K562 (cell line): ENCODE results near the gene PHLDB3. TPM values are rescaled to one million over a fixed set of nuclear protein-coding genes. Genes with fewer than 3 reads are reported as not detected.

Source experiments
- ELF1 ChIP-seq: fragments of 200-800 bp; sonication (Bioruptor generic); IDR thresholded peaks from 2 replicates; pipeline ENCODE4 v1.6.1; 2016; ENCODE audit warnings: missing genetic modification characterization, missing compliant biosample characterization
- HMG20B ChIP-seq: fragments of 250-450 bp; sonication (Bioruptor Pico); IDR thresholded peaks from 2 replicates; pipeline ENCODE4 v1.5.0; 2021; ENCODE audit warnings: mild to moderate bottlenecking
- HNRNPL ChIP-seq: fragments of 200-400 bp; formaldehyde crosslinking; IDR thresholded peaks from 2 replicates; pipeline ENCODE4 v1.6.1; 2017; ENCODE audit warnings: low read depth, mild to moderate bottlenecking, low read length
- JUND ChIP-seq, 2 experiments: IDR thresholded peaks; 2 replicates in 1 of 2; 3 replicates in 1 of 2; pipeline ENCODE4 v1.6.1; 2011; ENCODE audit warnings: borderline replicate concordance in 2 of 2, low read depth in 2 of 2, low read length in 2 of 2, improper control_type of control experiment in 1 of 2, missing biosample characterization in 1 of 2, missing genetic modification characterization in 1 of 2, missing genetic modification reagents in 1 of 2
- MEF2A ChIP-seq: IDR thresholded peaks from 2 replicates; pipeline ENCODE4 v1.6.1; 2011; ENCODE audit warnings: low read depth, mild to moderate bottlenecking, low read length, moderate library complexity; ENCODE audit not compliant: control insufficient read depth
- MGA ChIP-seq: fragments of 450-650 bp; IDR thresholded peaks from 2 replicates; pipeline ENCODE4 v1.6.1; 2016; ENCODE audit warnings: mild to moderate bottlenecking, moderate library complexity
- RBM15 ChIP-seq: fragments of 200-400 bp; formaldehyde crosslinking; IDR thresholded peaks from 2 replicates; pipeline ENCODE4 v1.6.1; 2018; ENCODE audit warnings: mild to moderate bottlenecking, low read length, moderate library complexity; ENCODE audit not compliant: insufficient read depth
- TGIF2 ChIP-seq: sonication (generic); formaldehyde crosslinking; IDR thresholded peaks from 2 replicates; pipeline ENCODE4 v1.8.1; 2022; ENCODE audit warnings: mild to moderate bottlenecking, missing genetic modification reagents, moderate library complexity
- ZBTB17 ChIP-seq: fragments of 450-650 bp; formaldehyde crosslinking; IDR thresholded peaks from 2 replicates; pipeline ENCODE4 v1.4.0; 2020; ENCODE audit warnings: mild to moderate bottlenecking
- ZNF347 ChIP-seq: fragments of 450-650 bp; formaldehyde crosslinking; IDR thresholded peaks from 2 replicates; pipeline ENCODE4 v1.4.0; 2020; ENCODE audit warnings: low read depth, mild to moderate bottlenecking, moderate library complexity
- polyA plus RNA-seq, 8 experiments: library from polyadenylated mRNA; depleted of rRNA in 4 of 8; stranded (reverse) in 5 of 8; unstranded in 3 of 8; fragments of >200 nt; fragmentation: Nextera tagmentation in 2 of 8; fragmentation: Illumina TruSeq in 1 of 8; extraction: Ambion mirVana in 2 of 8; extraction: Trizol in 1 of 8; gene quantifications; 2 replicates each; pipeline versions ENCODE4 v1.2.1 to v1.2.3, GENCODE V29; 2011 to 2014; ENCODE audit warnings: inconsistent platforms in 1 of 8, missing spikeins in 1 of 8
- total RNA-seq, 7 experiments: library from RNA; depleted of rRNA in 6 of 7; stranded (reverse); fragments of >200 nt in 6 of 7; fragmentation: Illumina TruSeq in 2 of 7; extraction: Trizol in 2 of 7; gene quantifications; 2 replicates each; pipeline versions ENCODE4 v1.2.1 to v1.2.3, GENCODE V29; 2011 to 2021; ENCODE audit warnings: low replicate concordance in 1 of 7
- TF ChIP-seq, protein P1 (sequence below): fragments of 450-650 bp; IDR thresholded peaks from 2 replicates; pipeline ENCODE4 v1.6.1; 2016; ENCODE audit warnings: borderline replicate concordance
- TF ChIP-seq, protein P2 (sequence below): sonication (generic); formaldehyde crosslinking; IDR thresholded peaks from 2 replicates; pipeline ENCODE4 v1.8.1; 2022; ENCODE audit warnings: missing genetic modification reagents

PHLDB3 gene
- total and polyA plus RNA-seq, 9 of the 15 experiments (the other 6 are each of a cell fraction or from before 2014, with no cell fraction given) = 0.04 to 23.5 (median 3.9) TPM

GRCh38 chr19:43532962-43533545 is 28.5 kb upstream of the PHLDB3 start, which contains the start of gene ZNF575 (continued):
- TF ChIP-seq HNRNPL = no peak
- TF ChIP-seq RBM15 = no peak
- TF ChIP-seq TGIF2 (CRISPR knock-in tag) = no peak
- TF ChIP-seq MGA = no peak
- TF ChIP-seq ELF1 (tag) = no peak
- no peak for TF ChIP-seq MEF2A
- TF ChIP-seq, protein P1, sequence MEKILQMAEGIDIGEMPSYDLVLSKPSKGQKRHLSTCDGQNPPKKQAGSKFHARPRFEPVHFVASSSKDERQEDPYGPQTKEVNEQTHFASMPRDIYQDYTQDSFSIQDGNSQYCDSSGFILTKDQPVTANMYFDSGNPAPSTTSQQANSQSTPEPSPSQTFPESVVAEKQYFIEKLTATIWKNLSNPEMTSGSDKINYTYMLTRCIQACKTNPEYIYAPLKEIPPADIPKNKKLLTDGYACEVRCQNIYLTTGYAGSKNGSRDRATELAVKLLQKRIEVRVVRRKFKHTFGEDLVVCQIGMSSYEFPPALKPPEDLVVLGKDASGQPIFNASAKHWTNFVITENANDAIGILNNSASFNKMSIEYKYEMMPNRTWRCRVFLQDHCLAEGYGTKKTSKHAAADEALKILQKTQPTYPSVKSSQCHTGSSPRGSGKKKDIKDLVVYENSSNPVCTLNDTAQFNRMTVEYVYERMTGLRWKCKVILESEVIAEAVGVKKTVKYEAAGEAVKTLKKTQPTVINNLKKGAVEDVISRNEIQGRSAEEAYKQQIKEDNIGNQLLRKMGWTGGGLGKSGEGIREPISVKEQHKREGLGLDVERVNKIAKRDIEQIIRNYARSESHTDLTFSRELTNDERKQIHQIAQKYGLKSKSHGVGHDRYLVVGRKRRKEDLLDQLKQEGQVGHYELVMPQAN = peak; percentile 14; the same call in 1 of the 2 replicates
- TF ChIP-seq, protein P2, sequence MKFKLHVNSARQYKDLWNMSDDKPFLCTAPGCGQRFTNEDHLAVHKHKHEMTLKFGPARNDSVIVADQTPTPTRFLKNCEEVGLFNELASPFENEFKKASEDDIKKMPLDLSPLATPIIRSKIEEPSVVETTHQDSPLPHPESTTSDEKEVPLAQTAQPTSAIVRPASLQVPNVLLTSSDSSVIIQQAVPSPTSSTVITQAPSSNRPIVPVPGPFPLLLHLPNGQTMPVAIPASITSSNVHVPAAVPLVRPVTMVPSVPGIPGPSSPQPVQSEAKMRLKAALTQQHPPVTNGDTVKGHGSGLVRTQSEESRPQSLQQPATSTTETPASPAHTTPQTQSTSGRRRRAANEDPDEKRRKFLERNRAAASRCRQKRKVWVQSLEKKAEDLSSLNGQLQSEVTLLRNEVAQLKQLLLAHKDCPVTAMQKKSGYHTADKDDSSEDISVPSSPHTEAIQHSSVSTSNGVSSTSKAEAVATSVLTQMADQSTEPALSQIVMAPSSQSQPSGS (CRISPR knock-in tag) = no peak
- TF ChIP-seq ZNF347 (CRISPR knock-in tag) = no peak
- 0 out of 2 replicates have a peak, but pooled peaks have one; percentile 20 for TF ChIP-seq JUND (IDR thresholded peaks at IDR 0.05; ENCODE audit: borderline replicate concordance, low read depth, low read length)
- no peak for TF ChIP-seq JUND (tag; IDR thresholded peaks at IDR 0.05; ENCODE audit: borderline replicate concordance, low read depth, low read length)
- TF ChIP-seq ZBTB17 (CRISPR knock-in tag) = no peak
- no peak for TF ChIP-seq HMG20B (CRISPR knock-in tag)
